Adrenal gland (tissue), 5 donors: ENCODE results near the gene MACROD2.

Source experiments
- CTCF ChIP-seq, 6 experiments: fragments of 450-650 bp in 4 of 6; fragments of 200-600 bp in 2 of 6; sonication (generic) in 1 of 6; IDR thresholded peaks; 1 replicate in 5 of 6; 2 replicates in 1 of 6; pipeline versions ENCODE4 v1.5.1 to v1.8.0; 2016 to 2021; ENCODE audit warnings: antibody characterized with exemption in 6 of 6, mild to moderate bottlenecking in 2 of 6, moderate library complexity in 1 of 6
- POLR2A ChIP-seq, 2 donors: fragments of 450-650 bp; IDR thresholded peaks; one replicate each; pipeline ENCODE4 v1.6.1; 2017; ENCODE audit warnings: antibody characterized with exemption in 2 of 2, mild to moderate bottlenecking in 2 of 2, moderate library complexity in 1 of 2
- donor health status: DM: no; HTN: no; CAD: no.

- no peak for TF ChIP-seq CTCF (IDR thresholded peaks at IDR 0.05)
- no peak for TF ChIP-seq POLR2A (IDR thresholded peaks at IDR 0.05)
Measured at GRCh38 chr20:15507151-15507550, 1511.8 kb downstream of the MACROD2 start.
